Peyer's patch (tissue), 4 donors: ENCODE results near the gene SMIM38. TPM values are rescaled to one million over a fixed set of nuclear protein-coding genes. Genes with fewer than 3 reads are reported as not detected.

Source experiments
- DNase-seq, 3 donors: peaks; one replicate each; pipeline ENCODE4 v3.0.0-alpha.2; 2017 to 2019
- H3K27ac ChIP-seq, 4 donors: fragments of 200-600 bp; sonication (generic); one replicate each; pipeline ENCODE4 v1.5.1; 2016 to 2019
- H3K27me3 ChIP-seq, 2 donors: fragments of 200-600 bp; sonication (generic); one replicate each; pipeline ENCODE4 v1.5.1; 2019
- H3K36me3 ChIP-seq, 3 donors: fragments of 200-600 bp; sonication (generic); one replicate each; pipeline ENCODE4 v1.5.1; 2016 to 2019
- H3K4me1 ChIP-seq, 4 donors: fragments of 200-600 bp; sonication (generic); one replicate each; pipeline ENCODE4 v1.5.1; 2016 to 2019
- H3K4me3 ChIP-seq, 4 donors: fragments of 200-600 bp; sonication (generic); 1 replicate in 3 of 4; 2 replicates in 1 of 4; pipeline ENCODE4 v1.5.1; 2016 to 2019; ENCODE audit warnings: mild to moderate bottlenecking in 1 of 4
- H3K9me3 ChIP-seq, 4 donors: fragments of 200-600 bp; sonication (generic); one replicate each; pipeline ENCODE4 v1.5.1; 2016 to 2019; ENCODE audit warnings: mild to moderate bottlenecking in 1 of 4
- POLR2A ChIP-seq, 2 donors: fragments of 450-650 bp; IDR thresholded peaks; one replicate each; pipeline ENCODE4 v1.5.1; 2017; ENCODE audit warnings: antibody characterized with exemption in 2 of 2, mild to moderate bottlenecking in 2 of 2, moderate library complexity in 2 of 2
- total RNA-seq, 4 donors: library from RNA; depleted of rRNA; stranded (reverse); fragments of >200 nt; gene quantifications; one replicate each; pipeline ENCODE4 v1.1.0, GENCODE V29; 2016
- TF ChIP-seq, protein P1 (sequence below), 6 experiments: fragments of 450-650 bp in 4 of 6; fragments of 200-600 bp in 2 of 6; sonication (generic) in 1 of 6; IDR thresholded peaks; one replicate each; pipeline ENCODE4 v1.5.1; 2017 to 2019; ENCODE audit warnings: antibody characterized with exemption in 6 of 6, mild to moderate bottlenecking in 3 of 6, moderate library complexity in 1 of 6

The SMIM38 gene
- total RNA-seq, 4 donors from 2014 or later: 0.95 to 2.8 TPM; not detected in 2

GRCh38 chr11:69122630-69123431, 32.9 kb upstream of the SMIM38 start:
- TF ChIP-seq, protein P1, sequence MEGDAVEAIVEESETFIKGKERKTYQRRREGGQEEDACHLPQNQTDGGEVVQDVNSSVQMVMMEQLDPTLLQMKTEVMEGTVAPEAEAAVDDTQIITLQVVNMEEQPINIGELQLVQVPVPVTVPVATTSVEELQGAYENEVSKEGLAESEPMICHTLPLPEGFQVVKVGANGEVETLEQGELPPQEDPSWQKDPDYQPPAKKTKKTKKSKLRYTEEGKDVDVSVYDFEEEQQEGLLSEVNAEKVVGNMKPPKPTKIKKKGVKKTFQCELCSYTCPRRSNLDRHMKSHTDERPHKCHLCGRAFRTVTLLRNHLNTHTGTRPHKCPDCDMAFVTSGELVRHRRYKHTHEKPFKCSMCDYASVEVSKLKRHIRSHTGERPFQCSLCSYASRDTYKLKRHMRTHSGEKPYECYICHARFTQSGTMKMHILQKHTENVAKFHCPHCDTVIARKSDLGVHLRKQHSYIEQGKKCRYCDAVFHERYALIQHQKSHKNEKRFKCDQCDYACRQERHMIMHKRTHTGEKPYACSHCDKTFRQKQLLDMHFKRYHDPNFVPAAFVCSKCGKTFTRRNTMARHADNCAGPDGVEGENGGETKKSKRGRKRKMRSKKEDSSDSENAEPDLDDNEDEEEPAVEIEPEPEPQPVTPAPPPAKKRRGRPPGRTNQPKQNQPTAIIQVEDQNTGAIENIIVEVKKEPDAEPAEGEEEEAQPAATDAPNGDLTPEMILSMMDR (IDR thresholded peaks at IDR 0.05): no peak
- TF ChIP-seq POLR2A (IDR thresholded peaks at IDR 0.05): no peak
- peak overlapping the region in 2 of 4 donors; percentile 3 to 8 for H3K4me3 ChIP-seq
- peaks cover 0 to 16% (median 0%) of the 10 kb centered on the region in 4 donors for H3K4me1 ChIP-seq
- H3K9me3 ChIP-seq: no peaks in the 10 kb centered on the region
- peak; percentile 22 to 88 (median 86) for DNase-seq
- no peaks in the 10 kb centered on the region for H3K36me3 ChIP-seq
- peak overlapping the region in 2 of 4 donors; percentile 9 to 51 for H3K27ac ChIP-seq
- H3K27me3 ChIP-seq: no peaks in the 10 kb centered on the region

- Histone ChIP-seq H3K4me3 (no peak overlapping the region), H3K27me3 (no peaks in the 10 kb centered on the region), H3K9me3 (no peaks in the 10 kb centered on the region), H3K36me3 (no peaks in the 10 kb centered on the region), H3K27ac (peak overlapping the region in 1 of 4 donors; percentile 51), H3K4me1 (peaks cover 0 to 16% (median 0%) of the 10 kb centered on the region in 4 donors)
- no peak for TF ChIP-seq POLR2A (IDR thresholded peaks at IDR 0.05)
- TF ChIP-seq, protein P1 (IDR thresholded peaks at IDR 0.05): no peak
- DNase-seq: peak in 1 of 3 donors; percentile 42
These were observed 31.9 kb upstream of the SMIM38 start for GRCh38 chr11:69123593-69124545.

DNA sequence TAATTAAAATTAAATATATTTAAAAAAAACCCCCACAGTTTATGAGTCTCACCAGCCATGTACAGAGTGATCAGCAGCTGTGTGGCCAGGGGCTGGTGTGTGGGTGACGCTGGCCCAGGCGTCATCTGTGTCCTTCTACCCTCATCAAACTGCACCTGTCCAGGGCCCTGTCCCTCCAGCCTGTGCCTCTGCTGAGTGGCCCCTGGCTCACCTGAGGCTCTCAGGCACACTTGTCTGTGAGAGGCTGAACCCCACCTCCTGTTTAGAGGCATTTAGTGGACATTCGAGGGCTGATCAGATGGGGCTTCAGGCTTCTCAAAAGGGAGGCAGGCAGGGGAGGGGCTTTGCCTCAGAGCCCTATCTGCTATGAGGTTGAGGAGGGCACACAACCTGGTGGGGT, 29.9 kb upstream of the SMIM38 start:
- DNase-seq: peak in 1 of 3 donors; percentile 19
- peaks cover 0 to 16% (median 0%) of the 10 kb centered on the region in 4 donors for H3K4me1 ChIP-seq
- H3K27ac ChIP-seq: no peak overlapping the region
- no peaks in the 10 kb centered on the region for H3K36me3 ChIP-seq
- no peak for TF ChIP-seq POLR2A (IDR thresholded peaks at IDR 0.05)
- TF ChIP-seq, protein P1 (IDR thresholded peaks at IDR 0.05): no peak
- no peaks in the 10 kb centered on the region for H3K27me3 ChIP-seq
- no peak overlapping the region for H3K4me3 ChIP-seq
- H3K9me3 ChIP-seq: no peaks in the 10 kb centered on the region

DNA sequence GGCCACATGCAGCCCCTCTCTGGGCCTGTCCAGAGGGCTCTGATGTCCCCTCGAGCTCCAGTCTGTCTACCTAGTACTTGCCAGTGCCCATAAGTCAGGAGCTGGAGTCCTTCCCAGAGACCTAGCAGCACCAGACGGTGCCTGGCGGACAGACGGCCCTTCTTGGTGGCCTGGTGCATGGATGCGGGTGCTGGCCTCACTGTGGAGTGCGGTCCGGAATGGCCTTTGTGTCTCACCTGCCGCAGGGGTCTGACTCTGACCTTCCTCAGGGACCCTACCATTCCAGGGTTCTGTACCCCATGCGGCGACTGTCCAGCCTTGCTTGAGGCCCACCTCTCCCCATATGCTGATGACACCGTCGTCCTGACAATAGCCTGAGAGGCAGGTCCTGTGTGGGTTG, 29.4 kb upstream of the SMIM38 start:
- H3K4me3 ChIP-seq: no peak overlapping the region
- H3K4me1 ChIP-seq: peaks cover 0 to 16% (median 0%) of the 10 kb centered on the region in 4 donors
- no peaks in the 10 kb centered on the region for H3K9me3 ChIP-seq
- H3K27ac ChIP-seq: no peak overlapping the region
- DNase-seq: peak in 1 of 3 donors; percentile 38
- H3K27me3 ChIP-seq: no peaks in the 10 kb centered on the region
- H3K36me3 ChIP-seq: no peaks in the 10 kb centered on the region
- TF ChIP-seq POLR2A (IDR thresholded peaks at IDR 0.05): no peak
- TF ChIP-seq, protein P1 (IDR thresholded peaks at IDR 0.05): no peak

GRCh38 chr11:69127081-69127850, 28.5 kb upstream of the SMIM38 start:
- H3K27ac ChIP-seq: no peak overlapping the region

More at GRCh38 chr11:69127081-69127850, 28.5 kb upstream of the SMIM38 start:
- Histone ChIP-seq H3K4me3 (no peak overlapping the region), H3K9me3 (no peaks in the 10 kb centered on the region), H3K4me1 (peaks cover 0 to 15% (median 0%) of the 10 kb centered on the region in 4 donors), H3K27me3 (no peaks in the 10 kb centered on the region), H3K36me3 (no peaks in the 10 kb centered on the region)
- peak in 1 of 3 donors; percentile 27 for DNase-seq
- TF ChIP-seq POLR2A (IDR thresholded peaks at IDR 0.05): no peak
- TF ChIP-seq, protein P1 (IDR thresholded peaks at IDR 0.05): no peak
